K562 (cell line): ENCODE measurements around the gene SP6. TPM values are rescaled to one million over a fixed set of nuclear protein-coding genes. Genes with fewer than 3 reads are reported as not detected.
A peak's percentile ranks its signal among the peaks of the same experiment; 100 is the strongest.

Experiments
- ATAC-seq: fragments of 200-7000 bp; cut with Tn5 transposase; 3 replicates; pipeline ENCODE4 v1.9.1; 2020; ENCODE audit warnings: moderate library complexity
- BruUV-seq: library from RNA; stranded (reverse); fragments of 400-500 nt; replicated peaks from 2 replicates; lab custom pipeline; 2021; lab: Mats Ljungman, UMichigan
- CTCF ChIA-PET: fragments of 300-600 bp; formaldehyde crosslinking; extraction: SDS; loops from one replicate; lab custom pipeline; 2021; ENCODE audit warnings: low intra/inter-chr PET ratio; lab: Yijun Ruan, JAX
- POLR2A ChIA-PET: fragments of 300-600, 350-650 bp; sonication (Branson Sonifier 250); formaldehyde crosslinking; extraction: SDS; loops from one replicate; lab custom pipeline; 2021; ENCODE audit warnings: antibody characterized with exemption, inconsistent platforms; lab: Yijun Ruan, JAX
- DNase-seq, 4 experiments: peaks; one replicate each; pipeline versions ENCODE4 v3.0.0 to v3.0.0-alpha.2; 2011 to 2018; ENCODE audit warnings: low spot score in 3 of 4, mixed read lengths in 3 of 4; ENCODE audit errors: extremely low read depth in 1 of 4
- FAIRE-seq: peaks from 2 replicates; lab custom pipeline; 2011; peaks lifted over from hg19 to GRCh38; lab: Jason Lieb, UNC
- H2AFZ ChIP-seq: 2 replicates; pipeline ENCODE4 v1.6.0; 2011; ENCODE audit warnings: low read depth, low read length, control low read depth, inconsistent platforms
- H3K27ac ChIP-seq: fragments of 200-600 bp; 3 replicates; pipeline ENCODE4 v1.8.0; 2011; ENCODE audit warnings: low read depth, mild to moderate bottlenecking, control low read depth, inconsistent platforms, low read length, moderate library complexity, mixed read lengths; ENCODE audit errors: extremely low read depth
- H3K27me3 ChIP-seq, 2 experiments: fragments of 300-600 bp in 1 of 2; 2 replicates in 1 of 2; 3 replicates in 1 of 2; pipeline versions ENCODE4 v1.6.0 to v1.8.0; 2011; ENCODE audit warnings: inconsistent platforms in 2 of 2, low read length in 2 of 2, mild to moderate bottlenecking in 1 of 2, mixed read lengths in 1 of 2, moderate library complexity in 1 of 2; ENCODE audit not compliant: control insufficient read depth in 2 of 2, insufficient read depth in 2 of 2
- H3K36me3 ChIP-seq: fragments of 300-600 bp; 3 replicates; pipeline ENCODE4 v1.8.0; 2011; ENCODE audit warnings: mild to moderate bottlenecking, low read length, inconsistent platforms; ENCODE audit not compliant: control insufficient read depth, insufficient read depth
- H3K4me1 ChIP-seq, 2 experiments: fragments of 200-600 bp in 1 of 2; replicated peaks in 1 of 2; 2 replicates in 1 of 2; 3 replicates in 1 of 2; pipeline versions ENCODE4 v1.5.1 to v1.8.0; 2011; ENCODE audit warnings: inconsistent platforms in 2 of 2, low read length in 2 of 2, mild to moderate bottlenecking in 1 of 2, mixed read lengths in 1 of 2, moderate library complexity in 1 of 2; ENCODE audit not compliant: control insufficient read depth in 2 of 2, insufficient read depth in 2 of 2
- H3K4me2 ChIP-seq: 2 replicates; pipeline ENCODE4 v1.6.1; 2011; ENCODE audit warnings: low read length, control low read depth, inconsistent platforms, mixed read lengths; ENCODE audit not compliant: insufficient read depth
- H3K4me3 ChIP-seq: fragments of 200-600 bp; sonication (generic), shearing (Covaris generic); 2 replicates; pipeline ENCODE4 v1.5.1; 2016; ENCODE audit warnings: control low read depth, inconsistent platforms
- H3K79me2 ChIP-seq: fragments of 200-600 bp; 3 replicates; pipeline ENCODE4 v1.8.0; 2011; ENCODE audit warnings: low read length, inconsistent platforms; ENCODE audit not compliant: control insufficient read depth, insufficient read depth
- H3K9ac ChIP-seq, 2 experiments: 2 replicates each; pipeline versions ENCODE4 v1.6.0 to v1.6.1; 2011; ENCODE audit warnings: low read depth in 2 of 2, low read length in 2 of 2, control low read depth in 1 of 2, inconsistent platforms in 1 of 2, mild to moderate bottlenecking in 1 of 2, mixed read lengths in 1 of 2; ENCODE audit not compliant: insufficient read depth in 1 of 2
- H3K9me1 ChIP-seq: one replicate; pipeline ENCODE4 v1.6.0; 2011; ENCODE audit warnings: inconsistent platforms, mild to moderate bottlenecking, low read length, moderate library complexity; ENCODE audit not compliant: control insufficient read depth, insufficient read depth
- H3K9me3 ChIP-seq: replicated peaks from 2 replicates; pipeline ENCODE4 v1.5.1; 2011; ENCODE audit warnings: low read depth, low read length, inconsistent platforms; ENCODE audit not compliant: control insufficient read depth, insufficient read depth
- H4K20me1 ChIP-seq: replicated peaks from 2 replicates; pipeline ENCODE4 v1.6.1; 2011; ENCODE audit warnings: low read length, inconsistent platforms, mixed read lengths; ENCODE audit not compliant: control insufficient read depth, insufficient read depth
- C11orf30 ChIP-seq: fragments of 450-650 bp; IDR thresholded peaks from 2 replicates; pipeline ENCODE4 v1.6.1; 2016; ENCODE audit warnings: low read depth, mild to moderate bottlenecking
- HNRNPL ChIP-seq: fragments of 200-400 bp; formaldehyde crosslinking; IDR thresholded peaks from 2 replicates; pipeline ENCODE4 v1.6.1; 2017; ENCODE audit warnings: low read depth, mild to moderate bottlenecking, low read length
- MTA3 ChIP-seq: fragments of 450-650 bp; formaldehyde crosslinking; IDR thresholded peaks from 2 replicates; pipeline ENCODE4 v1.6.1; 2017; ENCODE audit warnings: mild to moderate bottlenecking, borderline replicate concordance
- OTX1 ChIP-seq: fragments of 450-650 bp; formaldehyde crosslinking; IDR thresholded peaks from 2 replicates; pipeline ENCODE4 v1.4.0; 2022; ENCODE audit warnings: mild to moderate bottlenecking
- SIN3B ChIP-seq: fragments of 450-650 bp; IDR thresholded peaks from 2 replicates; pipeline ENCODE4 v1.6.1; 2017; ENCODE audit warnings: low read depth, mild to moderate bottlenecking, moderate library complexity
- ZBTB34 ChIP-seq: fragments of 250-450 bp; sonication (Bioruptor Pico); IDR thresholded peaks from 2 replicates; pipeline ENCODE4 v1.8.0; 2021; ENCODE audit warnings: mild to moderate bottlenecking, moderate library complexity
- WGBS: fragments of 100-300 bp; shearing (Covaris generic); methylation state at CpG from one replicate; pipeline ENCODE4 v1.1.6; 2016; ENCODE audit warnings: low coverage, mixed read lengths; ENCODE audit not compliant: insufficient coverage; ENCODE audit errors: missing lambda C conversion rate; 5-methylcytosine and 5-hydroxymethylcytosine counted together
- in situ Hi-C: fragments of 300-500 bp; cut with MboI; formaldehyde crosslinking; loops from 4 replicates; pipeline ENCODE4 v1.15.0; 2018; ENCODE audit warnings: inconsistent platforms, mixed read lengths
- intact Hi-C: fragments of 100-400 bp; cut with micrococcal nuclease; formaldehyde crosslinking; loops from 2 replicates; pipeline ENCODE4 v1.14.2; 2022
- polyA plus RNA-seq, 8 experiments: library from polyadenylated mRNA; depleted of rRNA in 4 of 8; stranded (reverse) in 5 of 8; unstranded in 3 of 8; fragments of >200 nt; fragmentation: Nextera tagmentation in 2 of 8; fragmentation: Illumina TruSeq in 1 of 8; extraction: Ambion mirVana in 2 of 8; extraction: Trizol in 1 of 8; gene quantifications; 2 replicates each; pipeline versions ENCODE4 v1.2.1 to v1.2.3, GENCODE V29; 2011 to 2014; ENCODE audit warnings: inconsistent platforms in 1 of 8, missing spikeins in 1 of 8
- total RNA-seq, 7 experiments: library from RNA; depleted of rRNA in 6 of 7; stranded (reverse); fragments of >200 nt in 6 of 7; fragmentation: Illumina TruSeq in 2 of 7; extraction: Trizol in 2 of 7; gene quantifications; 2 replicates each; pipeline versions ENCODE4 v1.2.1 to v1.2.3, GENCODE V29; 2011 to 2021; ENCODE audit warnings: low replicate concordance in 1 of 7
- TF ChIP-seq, protein P1 (sequence below): fragments of 200-800 bp; sonication (Bioruptor generic); IDR thresholded peaks from 2 replicates; pipeline ENCODE4 v1.6.1; 2016; ENCODE audit warnings: missing genetic modification characterization, missing compliant biosample characterization

SP6 gene
- total and polyA plus RNA-seq, 9 of the 15 experiments (the other 6 are each of a cell fraction or from before 2014, with no cell fraction given), result 0.11 to 7.9 (median 2.2) TPM

GRCh38 chr17:47899643-47900042 lies 48.7 kb upstream of the SP6 start:
- FAIRE-seq, result no peak
- BruUV-seq, result no TSS peak

DNA sequence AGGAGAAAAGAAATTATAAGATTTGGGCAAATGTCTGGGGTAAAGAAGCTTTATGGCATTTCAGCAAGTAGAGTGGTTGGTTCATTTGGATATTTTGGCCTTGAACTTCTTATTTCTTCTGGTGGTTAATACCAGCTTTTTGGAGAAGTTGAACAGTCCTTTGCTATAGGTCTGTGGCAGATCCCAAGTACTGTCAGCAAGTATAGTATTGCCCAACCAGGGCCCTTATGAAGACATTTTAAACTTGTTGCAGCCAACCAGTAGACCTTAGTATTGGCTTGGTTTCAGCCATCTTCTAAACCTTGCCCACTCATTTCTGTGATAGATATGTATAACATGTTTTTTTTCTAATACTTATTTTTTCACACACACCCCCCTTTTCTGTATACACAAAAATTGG lies 47.3 kb upstream of the SP6 start:
- peaks cover 33% of the 10 kb centered on the region for H3K79me2 ChIP-seq
- no peak for TF ChIP-seq HNRNPL
- TF ChIP-seq C11orf30, result no peak
- TF ChIP-seq, protein P1, sequence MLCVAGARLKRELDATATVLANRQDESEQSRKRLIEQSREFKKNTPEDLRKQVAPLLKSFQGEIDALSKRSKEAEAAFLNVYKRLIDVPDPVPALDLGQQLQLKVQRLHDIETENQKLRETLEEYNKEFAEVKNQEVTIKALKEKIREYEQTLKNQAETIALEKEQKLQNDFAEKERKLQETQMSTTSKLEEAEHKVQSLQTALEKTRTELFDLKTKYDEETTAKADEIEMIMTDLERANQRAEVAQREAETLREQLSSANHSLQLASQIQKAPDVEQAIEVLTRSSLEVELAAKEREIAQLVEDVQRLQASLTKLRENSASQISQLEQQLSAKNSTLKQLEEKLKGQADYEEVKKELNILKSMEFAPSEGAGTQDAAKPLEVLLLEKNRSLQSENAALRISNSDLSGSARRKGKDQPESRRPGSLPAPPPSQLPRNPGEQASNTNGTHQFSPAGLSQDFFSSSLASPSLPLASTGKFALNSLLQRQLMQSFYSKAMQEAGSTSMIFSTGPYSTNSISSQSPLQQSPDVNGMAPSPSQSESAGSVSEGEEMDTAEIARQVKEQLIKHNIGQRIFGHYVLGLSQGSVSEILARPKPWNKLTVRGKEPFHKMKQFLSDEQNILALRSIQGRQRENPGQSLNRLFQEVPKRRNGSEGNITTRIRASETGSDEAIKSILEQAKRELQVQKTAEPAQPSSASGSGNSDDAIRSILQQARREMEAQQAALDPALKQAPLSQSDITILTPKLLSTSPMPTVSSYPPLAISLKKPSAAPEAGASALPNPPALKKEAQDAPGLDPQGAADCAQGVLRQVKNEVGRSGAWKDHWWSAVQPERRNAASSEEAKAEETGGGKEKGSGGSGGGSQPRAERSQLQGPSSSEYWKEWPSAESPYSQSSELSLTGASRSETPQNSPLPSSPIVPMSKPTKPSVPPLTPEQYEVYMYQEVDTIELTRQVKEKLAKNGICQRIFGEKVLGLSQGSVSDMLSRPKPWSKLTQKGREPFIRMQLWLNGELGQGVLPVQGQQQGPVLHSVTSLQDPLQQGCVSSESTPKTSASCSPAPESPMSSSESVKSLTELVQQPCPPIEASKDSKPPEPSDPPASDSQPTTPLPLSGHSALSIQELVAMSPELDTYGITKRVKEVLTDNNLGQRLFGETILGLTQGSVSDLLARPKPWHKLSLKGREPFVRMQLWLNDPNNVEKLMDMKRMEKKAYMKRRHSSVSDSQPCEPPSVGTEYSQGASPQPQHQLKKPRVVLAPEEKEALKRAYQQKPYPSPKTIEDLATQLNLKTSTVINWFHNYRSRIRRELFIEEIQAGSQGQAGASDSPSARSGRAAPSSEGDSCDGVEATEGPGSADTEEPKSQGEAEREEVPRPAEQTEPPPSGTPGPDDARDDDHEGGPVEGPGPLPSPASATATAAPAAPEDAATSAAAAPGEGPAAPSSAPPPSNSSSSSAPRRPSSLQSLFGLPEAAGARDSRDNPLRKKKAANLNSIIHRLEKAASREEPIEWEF (CRISPR knock-in tag), result no peak
- TF ChIP-seq MTA3, result no peak
- no peak for TF ChIP-seq OTX1 (CRISPR knock-in tag)
- H3K36me3 ChIP-seq, result peaks cover 19% of the 10 kb centered on the region; the same call in 2 of the 3 replicates
- H4K20me1 ChIP-seq, result peaks cover 5% of the 10 kb centered on the region
- POLR2A ChIA-PET, result interaction anchor here (0.6 to 0.7 kb wide), 2 partner anchors 11 to 33 kb away, joined by 3 to 4 read pairs; no protein-coding TSS in a partner anchor
- no peak overlapping the region for H3K4me3 ChIP-seq
- H3K9me1 ChIP-seq, result no peaks in the 10 kb centered on the region
- in situ Hi-C loops (no loop called here), intact Hi-C loops (no loop called here)
- H3K9me3 ChIP-seq, result no peaks in the 10 kb centered on the region
- no TSS peak for BruUV-seq
- no peak overlapping the region for H3K27ac ChIP-seq
- no peak overlapping the region for H3K9ac ChIP-seq
- H3K4me2 ChIP-seq, result no peak overlapping the region
- ATAC-seq (no peak), FAIRE-seq (no peak), DNase-seq (no peak)
- CTCF ChIA-PET, result no interaction called here
- no peak overlapping the region for H2AFZ ChIP-seq
- H3K27me3 ChIP-seq, result no peaks in the 10 kb centered on the region
- peaks cover 21 to 30% of the 10 kb centered on the region in 2 experiments for H3K4me1 ChIP-seq

More at GRCh38 chr17:47899643-47900042, 48.7 kb upstream of the SP6 start:
- Histone ChIP-seq H3K9ac (peak overlapping the region in 1 of 2 experiments; percentile 23; a peak in 1 of 4 replicates), H3K9me1 (no peaks in the 10 kb centered on the region), H4K20me1 (peaks cover 5% of the 10 kb centered on the region), H3K4me3 (no peak overlapping the region), H3K79me2 (peaks cover 33% of the 10 kb centered on the region), H2AFZ (no peak overlapping the region), H3K4me1 (peaks cover 20 to 21% of the 10 kb centered on the region in 2 experiments), H3K9me3 (no peaks in the 10 kb centered on the region), H3K4me2 (no peak overlapping the region), H3K36me3 (peaks cover 19% of the 10 kb centered on the region; the same call in 2 of the 3 replicates), H3K27me3 (no peaks in the 10 kb centered on the region), H3K27ac (no peak overlapping the region)
- in situ Hi-C loops, result no loop called here
- intact Hi-C loops, result no loop called here
- 86% methylated on average over 5 of the region's 5 CpGs for WGBS
- ChIA-PET CTCF (no interaction called here), POLR2A (interaction anchor here (0.5 to 1.2 kb wide), 2 partner anchors 10 to 71 kb away, joined by 3 read pairs; no protein-coding TSS in a partner anchor)
- DNase-seq (no peak), ATAC-seq (no peak)
- TF ChIP-seq ZBTB34 (CRISPR knock-in tag) (no peak), SIN3B (no peak)
